Transverse colon (tissue), 4 donors: ENCODE measurements around the gene SART3. TPM values are rescaled to one million over a fixed set of nuclear protein-coding genes. Genes with fewer than 3 reads are reported as not detected.

Source experiments
- DNase-seq: peaks from one replicate; pipeline ENCODE4 v3.0.0-alpha.2; 2019
- H3K27ac ChIP-seq, 4 donors: fragments of 200-600 bp; sonication (generic); 2 replicates each; pipeline ENCODE4 v1.5.1; 2016 to 2018; ENCODE audit warnings: inconsistent platforms in 4 of 4
- H3K27me3 ChIP-seq: fragments of 200-600 bp; sonication (generic); 2 replicates; pipeline ENCODE4 v1.5.1; 2017; ENCODE audit warnings: inconsistent platforms
- H3K36me3 ChIP-seq, 4 donors: fragments of 200-600 bp; sonication (generic); 2 replicates each; pipeline ENCODE4 v1.5.1; 2017 to 2019; ENCODE audit warnings: inconsistent platforms in 4 of 4
- H3K4me1 ChIP-seq, 4 donors: fragments of 200-600 bp; sonication (generic); 2 replicates each; pipeline ENCODE4 v1.5.1; 2017 to 2020; ENCODE audit warnings: inconsistent platforms in 4 of 4
- H3K4me3 ChIP-seq, 4 donors: fragments of 200-600 bp; sonication (generic); 1 replicate in 1 of 4; 2 replicates in 3 of 4; pipeline versions ENCODE4 v1.5.1 to v1.6.1; 2017 to 2019; ENCODE audit warnings: inconsistent platforms in 4 of 4
- H3K9me3 ChIP-seq, 2 donors: fragments of 200-600 bp; sonication (generic); 2 replicates each; pipeline ENCODE4 v1.5.1; 2017 to 2019; ENCODE audit warnings: inconsistent platforms in 2 of 2
- CTCF ChIP-seq, 5 experiments: fragments of 200-600 bp in 3 of 5; fragments of 450-650 bp in 2 of 5; sonication (generic) in 3 of 5; IDR thresholded peaks; 1 replicate in 2 of 5; 2 replicates in 3 of 5; pipeline ENCODE4 v1.5.1; 2016 to 2017; ENCODE audit warnings: antibody characterized with exemption in 5 of 5, inconsistent platforms in 3 of 5, mild to moderate bottlenecking in 2 of 5, moderate library complexity in 1 of 5
- EP300 ChIP-seq: sonication (generic); formaldehyde crosslinking; IDR thresholded peaks from one replicate; pipeline ENCODE4 v1.6.1; 2017; ENCODE audit warnings: antibody characterized with exemption, low read depth
- POLR2A ChIP-seq: fragments of 450-650 bp; IDR thresholded peaks from one replicate; pipeline ENCODE4 v1.6.1; 2016; ENCODE audit warnings: antibody characterized with exemption, mild to moderate bottlenecking, moderate library complexity
- POLR2AphosphoS5 ChIP-seq, 3 donors: sonication (generic); formaldehyde crosslinking; IDR thresholded peaks; one replicate each; pipeline ENCODE4 v1.6.1; 2016; ENCODE audit warnings: antibody characterized with exemption in 3 of 3
- WGBS, 2 donors: methylation state at CpG; one replicate each; pipeline ENCODE4 v1.1.5; 2018; ENCODE audit warnings: low coverage in 1 of 2; 5-methylcytosine and 5-hydroxymethylcytosine counted together
- in situ Hi-C, 4 donors: fragments of 200-750 bp; cut with MboI; loops; one replicate each; pipeline versions ENCODE4 v1.15.0 to v1.15.1; 2017; ENCODE audit warnings: low sequenced_read_pairs in 3 of 4, low pct_ligation_motif_present in 1 of 4, low pct_unique_long_range_greater_than_20kb in 1 of 4
- intact Hi-C: fragments of 100-400 bp; cut with DNase I; formaldehyde crosslinking; loops from one replicate; pipeline ENCODE4 v1.15.1; 2023; ENCODE audit warnings: low total_unique reads
- total RNA-seq, 4 donors: library from RNA; depleted of rRNA; stranded (reverse); fragments of >200 nt; gene quantifications; one replicate each; pipeline ENCODE4 v1.1.0, GENCODE V29; 2016

SART3 gene
- total RNA-seq, 4 donors from 2014 or later: 25.3 to 177 (median 77.4) TPM

- TF ChIP-seq CTCF (IDR thresholded peaks at IDR 0.05) (no peak), EP300 (no peak), POLR2AphosphoS5 (IDR thresholded peaks at IDR 0.05) (no peak), POLR2A (no peak)
- Histone ChIP-seq H3K36me3 (peaks cover 0 to 18% (median 5%) of the 10 kb centered on the region in 4 donors), H3K27ac (no peak overlapping the region), H3K27me3 (no peaks in the 10 kb centered on the region), H3K4me1 (peaks cover 3 to 33% (median 6%) of the 10 kb centered on the region in 4 donors), H3K4me3 (no peak overlapping the region), H3K9me3 (no peaks in the 10 kb centered on the region)
- no peak for DNase-seq
- intact Hi-C loops: no loop called here
- in situ Hi-C loops: loop anchor here in 3 of 4 donors (5.0 to 25.0 kb wide), 2 partner anchors 40 to 515 kb away; partner anchors contain the start of genes ALKBH2 (in 2 of the 3) and UNG (in 2 of the 3)
- WGBS, 2 donors: 29 to 39% methylated on average over 4 to 8 of the region's 8 CpGs
These were observed 11.3 kb upstream of the SART3 start for GRCh38 chr12:108572166-108572790.

GRCh38 chr12:108571609-108572165 lies 10.7 kb upstream of the SART3 start:
- Histone ChIP-seq H3K4me1 (peaks cover 3 to 39% (median 8%) of the 10 kb centered on the region in 4 donors), H3K36me3 (peaks cover 0 to 24% (median 8%) of the 10 kb centered on the region in 4 donors), H3K27me3 (no peaks in the 10 kb centered on the region), H3K4me3 (no peak overlapping the region), H3K27ac (no peak overlapping the region), H3K9me3 (no peaks in the 10 kb centered on the region)
- no peak for TF ChIP-seq POLR2A
- no peak for TF ChIP-seq CTCF (IDR thresholded peaks at IDR 0.05)
- TF ChIP-seq POLR2AphosphoS5 (IDR thresholded peaks at IDR 0.05): no peak
- no peak for TF ChIP-seq EP300
- DNase-seq: no peak
- in situ Hi-C loops: loop anchor here in 3 of 4 donors (5.0 to 25.0 kb wide), 2 partner anchors 41 to 516 kb away; partner anchors contain the start of genes ALKBH2 (in 2 of the 3) and UNG (in 2 of the 3)
- 90 to 100% methylated on average over 2 to 8 of the region's 8 CpGs for WGBS, 2 donors
- intact Hi-C loops: no loop called here

- no peak for DNase-seq
- WGBS, 2 donors: 63 to 67% methylated on average over 1 to 3 of the region's 3 CpGs
- no peak for TF ChIP-seq EP300
- no peak for TF ChIP-seq POLR2AphosphoS5 (IDR thresholded peaks at IDR 0.05)
- TF ChIP-seq CTCF (IDR thresholded peaks at IDR 0.05): no peak
- TF ChIP-seq POLR2A: no peak
- Histone ChIP-seq H3K9me3 (no peaks in the 10 kb centered on the region), H3K27ac (no peak overlapping the region), H3K36me3 (peaks cover 0 to 31% (median 11%) of the 10 kb centered on the region in 4 donors), H3K4me1 (peaks cover 3 to 45% (median 10%) of the 10 kb centered on the region in 4 donors), H3K4me3 (no peak overlapping the region), H3K27me3 (no peaks in the 10 kb centered on the region)
- in situ Hi-C loops (loop anchor here in 3 of 4 donors (5.0 to 25.0 kb wide), 2 partner anchors 41 to 516 kb away; partner anchors contain the start of genes ALKBH2 (in 2 of the 3) and UNG (in 2 of the 3)), intact Hi-C loops (no loop called here)
These were observed 10.0 kb upstream of the SART3 start for GRCh38 chr12:108570743-108571608.
